K562 (cell line): ENCODE results near the gene ARHGAP26. TPM values are rescaled to one million over a fixed set of nuclear protein-coding genes. Genes with fewer than 3 reads are reported as not detected.

ENCODE experiments used
- ATAC-seq: fragments of 200-7000 bp; cut with Tn5 transposase; 3 replicates; pipeline ENCODE4 v1.9.1; 2020; ENCODE audit warnings: moderate library complexity
- BruUV-seq: library from RNA; stranded (reverse); fragments of 400-500 nt; replicated peaks from 2 replicates; lab custom pipeline; 2021; lab: Mats Ljungman, UMichigan
- CTCF ChIA-PET: fragments of 300-600 bp; formaldehyde crosslinking; extraction: SDS; loops from one replicate; lab custom pipeline; 2021; ENCODE audit warnings: low intra/inter-chr PET ratio; lab: Yijun Ruan, JAX
- POLR2A ChIA-PET: fragments of 300-600, 350-650 bp; sonication (Branson Sonifier 250); formaldehyde crosslinking; extraction: SDS; loops from one replicate; lab custom pipeline; 2021; ENCODE audit warnings: antibody characterized with exemption, inconsistent platforms; lab: Yijun Ruan, JAX
- DNase-seq, 4 experiments: peaks; one replicate each; pipeline versions ENCODE4 v3.0.0 to v3.0.0-alpha.2; 2011 to 2018; ENCODE audit warnings: low spot score in 3 of 4, mixed read lengths in 3 of 4; ENCODE audit errors: extremely low read depth in 1 of 4
- FAIRE-seq: peaks from 2 replicates; lab custom pipeline; 2011; peaks lifted over from hg19 to GRCh38; lab: Jason Lieb, UNC
- H2AFZ ChIP-seq: 2 replicates; pipeline ENCODE4 v1.6.0; 2011; ENCODE audit warnings: low read depth, low read length, control low read depth, inconsistent platforms
- H3K27ac ChIP-seq: fragments of 200-600 bp; 3 replicates; pipeline ENCODE4 v1.8.0; 2011; ENCODE audit warnings: low read depth, mild to moderate bottlenecking, control low read depth, inconsistent platforms, low read length, moderate library complexity, mixed read lengths; ENCODE audit errors: extremely low read depth
- H3K27me3 ChIP-seq, 2 experiments: fragments of 300-600 bp in 1 of 2; 2 replicates in 1 of 2; 3 replicates in 1 of 2; pipeline versions ENCODE4 v1.6.0 to v1.8.0; 2011; ENCODE audit warnings: inconsistent platforms in 2 of 2, low read length in 2 of 2, mild to moderate bottlenecking in 1 of 2, mixed read lengths in 1 of 2, moderate library complexity in 1 of 2; ENCODE audit not compliant: control insufficient read depth in 2 of 2, insufficient read depth in 2 of 2
- H3K36me3 ChIP-seq: fragments of 300-600 bp; 3 replicates; pipeline ENCODE4 v1.8.0; 2011; ENCODE audit warnings: mild to moderate bottlenecking, low read length, inconsistent platforms; ENCODE audit not compliant: control insufficient read depth, insufficient read depth
- H3K4me1 ChIP-seq, 2 experiments: fragments of 200-600 bp in 1 of 2; replicated peaks in 1 of 2; 2 replicates in 1 of 2; 3 replicates in 1 of 2; pipeline versions ENCODE4 v1.5.1 to v1.8.0; 2011; ENCODE audit warnings: inconsistent platforms in 2 of 2, low read length in 2 of 2, mild to moderate bottlenecking in 1 of 2, mixed read lengths in 1 of 2, moderate library complexity in 1 of 2; ENCODE audit not compliant: control insufficient read depth in 2 of 2, insufficient read depth in 2 of 2
- H3K4me2 ChIP-seq: 2 replicates; pipeline ENCODE4 v1.6.1; 2011; ENCODE audit warnings: low read length, control low read depth, inconsistent platforms, mixed read lengths; ENCODE audit not compliant: insufficient read depth
- H3K4me3 ChIP-seq: fragments of 200-600 bp; sonication (generic), shearing (Covaris generic); 2 replicates; pipeline ENCODE4 v1.5.1; 2016; ENCODE audit warnings: control low read depth, inconsistent platforms
- H3K79me2 ChIP-seq: fragments of 200-600 bp; 3 replicates; pipeline ENCODE4 v1.8.0; 2011; ENCODE audit warnings: low read length, inconsistent platforms; ENCODE audit not compliant: control insufficient read depth, insufficient read depth
- H3K9ac ChIP-seq, 2 experiments: 2 replicates each; pipeline versions ENCODE4 v1.6.0 to v1.6.1; 2011; ENCODE audit warnings: low read depth in 2 of 2, low read length in 2 of 2, control low read depth in 1 of 2, inconsistent platforms in 1 of 2, mild to moderate bottlenecking in 1 of 2, mixed read lengths in 1 of 2; ENCODE audit not compliant: insufficient read depth in 1 of 2
- H3K9me1 ChIP-seq: one replicate; pipeline ENCODE4 v1.6.0; 2011; ENCODE audit warnings: inconsistent platforms, mild to moderate bottlenecking, low read length, moderate library complexity; ENCODE audit not compliant: control insufficient read depth, insufficient read depth
- H3K9me3 ChIP-seq: replicated peaks from 2 replicates; pipeline ENCODE4 v1.5.1; 2011; ENCODE audit warnings: low read depth, low read length, inconsistent platforms; ENCODE audit not compliant: control insufficient read depth, insufficient read depth
- H4K20me1 ChIP-seq: replicated peaks from 2 replicates; pipeline ENCODE4 v1.6.1; 2011; ENCODE audit warnings: low read length, inconsistent platforms, mixed read lengths; ENCODE audit not compliant: control insufficient read depth, insufficient read depth
- BCOR ChIP-seq: fragments of 450-650 bp; IDR thresholded peaks from 2 replicates; pipeline ENCODE4 v1.6.1; 2016
- CBFB ChIP-seq: sonication (generic); formaldehyde crosslinking; IDR thresholded peaks from 2 replicates; pipeline ENCODE4 v1.4.0; 2020; ENCODE audit warnings: mild to moderate bottlenecking, missing genetic modification reagents
- CHD4 ChIP-seq: fragments of 200-600 bp; sonication (generic); IDR thresholded peaks from 3 replicates; pipeline ENCODE4 v1.6.1; 2012; ENCODE audit warnings: low read depth, mild to moderate bottlenecking, mixed read lengths, low read length, inconsistent platforms; ENCODE audit not compliant: insufficient read depth, insufficient replicate concordance, poor library complexity, severe bottlenecking
- CREM ChIP-seq: IDR thresholded peaks from 2 replicates; pipeline ENCODE4 v1.6.1; 2014; ENCODE audit warnings: antibody characterized with exemption, low read depth
- EP400 ChIP-seq: fragments of 450-650 bp; IDR thresholded peaks from 2 replicates; pipeline ENCODE4 v1.6.1; 2017; ENCODE audit warnings: antibody characterized with exemption, mild to moderate bottlenecking, moderate library complexity
- FOSL1 ChIP-seq: fragments of 200-800 bp; sonication (Bioruptor generic); conservative IDR thresholded peaks from 2 replicates; pipeline ENCODE4 v1.6.1; 2016; ENCODE audit warnings: missing genetic modification characterization, missing compliant biosample characterization
- PHB2 ChIP-seq: fragments of 450-650 bp; IDR thresholded peaks from 2 replicates; pipeline ENCODE4 v1.6.1; 2017; ENCODE audit warnings: low read depth
- RBM17 ChIP-seq: fragments of 200-400 bp; formaldehyde crosslinking; IDR thresholded peaks from 2 replicates; pipeline ENCODE4 v1.6.1; 2017; ENCODE audit warnings: low read depth, mild to moderate bottlenecking, low read length, borderline replicate concordance
- SRSF1 ChIP-seq: fragments of 200-400 bp; formaldehyde crosslinking; IDR thresholded peaks from 2 replicates; pipeline ENCODE4 v1.6.1; 2017; ENCODE audit warnings: mild to moderate bottlenecking, low read depth, low read length, moderate library complexity
- TEAD4 ChIP-seq, 2 experiments: sonication (generic) in 1 of 2; formaldehyde crosslinking in 1 of 2; IDR thresholded peaks; 2 replicates each; pipeline versions ENCODE4 v1.6.1 to v1.8.0; 2012 to 2022; ENCODE audit warnings: borderline replicate concordance in 1 of 2, inconsistent platforms in 1 of 2, low read length in 1 of 2, mild to moderate bottlenecking in 1 of 2, missing genetic modification reagents in 1 of 2
- ZBTB7A ChIP-seq: IDR thresholded peaks from 2 replicates; pipeline ENCODE4 v1.6.1; 2011; ENCODE audit warnings: low read depth, mild to moderate bottlenecking, low read length, moderate library complexity, borderline replicate concordance; ENCODE audit not compliant: control insufficient read depth
- ZEB2 ChIP-seq: fragments of 450-650 bp; IDR thresholded peaks from 2 replicates; pipeline ENCODE4 v1.6.1; 2016
- ZNF232 ChIP-seq: sonication (generic); formaldehyde crosslinking; IDR thresholded peaks from 2 replicates; pipeline ENCODE4 v1.8.0; 2022; ENCODE audit warnings: mild to moderate bottlenecking, missing genetic modification reagents
- ZNF311 ChIP-seq: fragments of 250-450 bp; sonication (Bioruptor Pico); IDR thresholded peaks from 2 replicates; pipeline ENCODE4 v1.4.0; 2020; ENCODE audit warnings: mild to moderate bottlenecking, moderate library complexity
- ZNF316 ChIP-seq: fragments of 450-650 bp; IDR thresholded peaks from 2 replicates; pipeline ENCODE4 v1.6.1; 2016
- WGBS: fragments of 100-300 bp; shearing (Covaris generic); methylation state at CpG from one replicate; pipeline ENCODE4 v1.1.6; 2016; ENCODE audit warnings: low coverage, mixed read lengths; ENCODE audit not compliant: insufficient coverage; ENCODE audit errors: missing lambda C conversion rate; 5-methylcytosine and 5-hydroxymethylcytosine counted together
- in situ Hi-C: fragments of 300-500 bp; cut with MboI; formaldehyde crosslinking; loops from 4 replicates; pipeline ENCODE4 v1.15.0; 2018; ENCODE audit warnings: inconsistent platforms, mixed read lengths
- intact Hi-C: fragments of 100-400 bp; cut with micrococcal nuclease; formaldehyde crosslinking; loops from 2 replicates; pipeline ENCODE4 v1.14.2; 2022
- polyA plus RNA-seq, 8 experiments: library from polyadenylated mRNA; depleted of rRNA in 4 of 8; stranded (reverse) in 5 of 8; unstranded in 3 of 8; fragments of >200 nt; fragmentation: Nextera tagmentation in 2 of 8; fragmentation: Illumina TruSeq in 1 of 8; extraction: Ambion mirVana in 2 of 8; extraction: Trizol in 1 of 8; gene quantifications; 2 replicates each; pipeline versions ENCODE4 v1.2.1 to v1.2.3, GENCODE V29; 2011 to 2014; ENCODE audit warnings: inconsistent platforms in 1 of 8, missing spikeins in 1 of 8
- total RNA-seq, 7 experiments: library from RNA; depleted of rRNA in 6 of 7; stranded (reverse); fragments of >200 nt in 6 of 7; fragmentation: Illumina TruSeq in 2 of 7; extraction: Trizol in 2 of 7; gene quantifications; 2 replicates each; pipeline versions ENCODE4 v1.2.1 to v1.2.3, GENCODE V29; 2011 to 2021; ENCODE audit warnings: low replicate concordance in 1 of 7
- TF ChIP-seq, protein P1 (sequence below), 2 experiments: fragments of 450-650 bp; IDR thresholded peaks; 2 replicates each; pipeline ENCODE4 v1.6.1; 2018; ENCODE audit warnings: mild to moderate bottlenecking in 2 of 2, low read depth in 1 of 2; ENCODE audit not compliant: partially characterized antibody in 2 of 2
- TF ChIP-seq, protein P2 (sequence below): fragments of 450-650 bp; formaldehyde crosslinking; IDR thresholded peaks from 2 replicates; pipeline ENCODE4 v1.4.0; 2020; ENCODE audit warnings: mild to moderate bottlenecking, moderate library complexity

The ARHGAP26 gene
- total and polyA plus RNA-seq, 9 of the 15 experiments (the other 6 are each of a cell fraction or from before 2014, with no cell fraction given), result 0.13 to 1.1 (median 0.55) TPM

DNA sequence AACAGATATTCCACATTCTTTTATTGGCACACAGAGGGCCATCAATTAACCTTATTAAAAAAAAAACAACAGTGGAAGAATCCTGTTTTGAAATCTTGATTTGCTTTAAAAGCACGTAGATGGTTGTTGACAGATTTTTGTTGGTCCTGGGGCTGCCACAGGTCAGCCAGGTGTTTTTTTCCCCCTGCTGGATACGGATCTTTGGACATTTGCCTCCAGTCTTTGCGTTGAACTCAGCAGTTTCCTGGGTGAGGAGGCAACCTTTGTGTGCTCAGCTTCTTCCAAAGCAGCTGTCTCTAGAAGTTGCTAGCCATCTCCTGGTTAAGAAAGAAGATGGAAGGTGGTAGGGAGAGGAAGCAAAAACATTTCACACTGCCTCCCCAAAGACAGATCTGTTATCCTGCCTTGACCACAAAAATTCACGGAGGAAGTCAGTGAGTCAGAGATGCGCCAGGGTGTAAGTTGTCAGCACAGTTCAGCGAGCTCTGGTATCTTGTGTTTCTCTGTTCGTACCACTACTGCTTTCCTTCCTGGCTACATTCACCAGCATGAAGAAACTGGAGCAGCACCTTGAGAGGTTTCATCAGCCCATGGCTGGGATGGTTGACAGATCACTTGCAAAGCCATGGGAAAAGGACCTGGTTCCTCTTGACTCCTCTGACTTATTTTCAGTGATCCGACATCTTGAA, 207.3 kb downstream of the ARHGAP26 start (continued):
- TF ChIP-seq CREM (peak; percentile 55), CBFB (CRISPR knock-in tag) (no peak), FOSL1 (tag) (peak; percentile 94), ZNF311 (no peak), TEAD4 (IDR thresholded peaks at IDR 0.05; ENCODE audit: low read length) (peak; percentile 45; the same call in 1 of the 2 replicates), TEAD4 (CRISPR knock-in tag; IDR thresholded peaks at IDR 0.05; ENCODE audit: borderline replicate concordance) (no peak), ZBTB7A (no peak)

DNA sequence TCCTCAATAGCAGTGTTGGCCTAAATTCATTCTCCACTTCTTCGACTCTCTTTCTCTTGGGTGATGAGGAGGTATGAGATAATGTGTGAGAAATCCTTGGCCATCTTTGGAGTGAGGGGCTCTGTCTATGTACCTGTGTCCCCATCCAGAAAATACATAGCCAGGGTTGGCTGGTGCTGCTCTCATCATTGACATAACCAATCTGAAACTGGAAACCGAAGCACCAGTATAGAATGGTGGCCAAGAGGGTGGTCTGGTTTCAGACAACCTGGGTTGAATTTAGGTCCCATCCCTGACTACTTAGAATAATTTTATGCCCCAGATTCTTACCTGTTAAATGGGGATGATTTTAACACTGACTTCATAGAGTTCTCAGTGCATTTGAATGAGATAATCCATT, 208.1 kb downstream of the ARHGAP26 start:
- ATAC-seq (no peak), FAIRE-seq (no peak), DNase-seq (no peak)
- Histone ChIP-seq H3K27ac (no peak overlapping the region), H2AFZ (no peak overlapping the region), H3K4me1 (no peaks in the 10 kb centered on the region; a peak in 1 of 5 replicates), H3K79me2 (no peaks in the 10 kb centered on the region), H3K27me3 (peaks cover 3 to 19% of the 10 kb centered on the region in 2 experiments; a peak in 2 of 5 replicates), H3K4me3 (no peak overlapping the region), H3K9me1 (no peaks in the 10 kb centered on the region), H3K36me3 (no peaks in the 10 kb centered on the region), H3K9me3 (no peaks in the 10 kb centered on the region), H3K9ac (no peak overlapping the region), H3K4me2 (no peak overlapping the region), H4K20me1 (no peaks in the 10 kb centered on the region)
- in situ Hi-C loops (no loop called here), intact Hi-C loops (no loop called here)
- no TSS peak for BruUV-seq
- POLR2A ChIA-PET, result no interaction called here
- CTCF ChIA-PET, result no interaction called here
- WGBS, result 0% methylated on average over 2 of the region's 2 CpGs
- TF ChIP-seq ZEB2 (no peak), ZNF232 (CRISPR knock-in tag) (no peak), RBM17 (no peak), EP400 (no peak), SRSF1 (no peak), ZNF316 (no peak), PHB2 (no peak), BCOR (no peak), CHD4 (no peak)
- TF ChIP-seq, protein P1, sequence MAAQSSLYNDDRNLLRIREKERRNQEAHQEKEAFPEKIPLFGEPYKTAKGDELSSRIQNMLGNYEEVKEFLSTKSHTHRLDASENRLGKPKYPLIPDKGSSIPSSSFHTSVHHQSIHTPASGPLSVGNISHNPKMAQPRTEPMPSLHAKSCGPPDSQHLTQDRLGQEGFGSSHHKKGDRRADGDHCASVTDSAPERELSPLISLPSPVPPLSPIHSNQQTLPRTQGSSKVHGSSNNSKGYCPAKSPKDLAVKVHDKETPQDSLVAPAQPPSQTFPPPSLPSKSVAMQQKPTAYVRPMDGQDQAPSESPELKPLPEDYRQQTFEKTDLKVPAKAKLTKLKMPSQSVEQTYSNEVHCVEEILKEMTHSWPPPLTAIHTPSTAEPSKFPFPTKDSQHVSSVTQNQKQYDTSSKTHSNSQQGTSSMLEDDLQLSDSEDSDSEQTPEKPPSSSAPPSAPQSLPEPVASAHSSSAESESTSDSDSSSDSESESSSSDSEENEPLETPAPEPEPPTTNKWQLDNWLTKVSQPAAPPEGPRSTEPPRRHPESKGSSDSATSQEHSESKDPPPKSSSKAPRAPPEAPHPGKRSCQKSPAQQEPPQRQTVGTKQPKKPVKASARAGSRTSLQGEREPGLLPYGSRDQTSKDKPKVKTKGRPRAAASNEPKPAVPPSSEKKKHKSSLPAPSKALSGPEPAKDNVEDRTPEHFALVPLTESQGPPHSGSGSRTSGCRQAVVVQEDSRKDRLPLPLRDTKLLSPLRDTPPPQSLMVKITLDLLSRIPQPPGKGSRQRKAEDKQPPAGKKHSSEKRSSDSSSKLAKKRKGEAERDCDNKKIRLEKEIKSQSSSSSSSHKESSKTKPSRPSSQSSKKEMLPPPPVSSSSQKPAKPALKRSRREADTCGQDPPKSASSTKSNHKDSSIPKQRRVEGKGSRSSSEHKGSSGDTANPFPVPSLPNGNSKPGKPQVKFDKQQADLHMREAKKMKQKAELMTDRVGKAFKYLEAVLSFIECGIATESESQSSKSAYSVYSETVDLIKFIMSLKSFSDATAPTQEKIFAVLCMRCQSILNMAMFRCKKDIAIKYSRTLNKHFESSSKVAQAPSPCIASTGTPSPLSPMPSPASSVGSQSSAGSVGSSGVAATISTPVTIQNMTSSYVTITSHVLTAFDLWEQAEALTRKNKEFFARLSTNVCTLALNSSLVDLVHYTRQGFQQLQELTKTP (IDR thresholded peaks at IDR 0.05; ENCODE audit: low read depth in 1 of 2, partially characterized antibody in 2 of 2), result no peak
- TF ChIP-seq, protein P2, sequence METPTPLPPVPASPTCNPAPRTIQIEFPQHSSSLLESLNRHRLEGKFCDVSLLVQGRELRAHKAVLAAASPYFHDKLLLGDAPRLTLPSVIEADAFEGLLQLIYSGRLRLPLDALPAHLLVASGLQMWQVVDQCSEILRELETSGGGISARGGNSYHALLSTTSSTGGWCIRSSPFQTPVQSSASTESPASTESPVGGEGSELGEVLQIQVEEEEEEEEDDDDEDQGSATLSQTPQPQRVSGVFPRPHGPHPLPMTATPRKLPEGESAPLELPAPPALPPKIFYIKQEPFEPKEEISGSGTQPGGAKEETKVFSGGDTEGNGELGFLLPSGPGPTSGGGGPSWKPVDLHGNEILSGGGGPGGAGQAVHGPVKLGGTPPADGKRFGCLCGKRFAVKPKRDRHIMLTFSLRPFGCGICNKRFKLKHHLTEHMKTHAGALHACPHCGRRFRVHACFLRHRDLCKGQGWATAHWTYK (CRISPR knock-in tag), result no peak
